Mammary microvascular endothelial cell (primary cell): ENCODE measurements around the gene CYP3A4. TPM values are rescaled to one million over a fixed set of nuclear protein-coding genes. Genes with fewer than 3 reads are reported as not detected.

Experiments used
- total RNA-seq: library from RNA; depleted of rRNA; stranded (reverse); fragments of >200 nt; gene quantifications from 2 replicates; pipeline ENCODE4 v1.2.3, GENCODE V29; 2015

Gene CYP3A4
- total RNA-seq, result not detected in 2 replicates

GRCh38 chr7:99784007-99784406 is at the start of gene CYP3A4:
CYP3A4 (minus strand) TSS chr7:99784184; CDS start chr7:99784081, 103 bp downstream.

GRCh38 chr7:99734987-99735386 is 49.0 kb downstream of the CYP3A4 start, which contains the start of gene CYP3A7:
CYP3A7 (minus strand) TSS chr7:99735196; CDS start chr7:99735093, 103 bp downstream.

Other genes starting within 250 kb of the CYP3A4 start
- gene FAM200A, start 232.1 kb downstream of the CYP3A4 start, total RNA-seq, result 3.0 and 3.9 TPM in 2 replicates
- 21.4 and 22.1 TPM in 2 replicates for gene ZNF655, start 225.5 kb downstream of the CYP3A4 start, total RNA-seq
- 0.15 TPM in 1 of 2 replicates, not detected in the other for gene TMEM225B, start 185.9 kb downstream of the CYP3A4 start, total RNA-seq
- 6.7 and 16.0 TPM in 2 replicates for gene ZSCAN25, start 167.2 kb downstream of the CYP3A4 start, total RNA-seq
- gene CYP3A5, start 104.2 kb downstream of the CYP3A4 start, total RNA-seq, result not detected in 2 replicates
- not detected in 2 replicates for gene CYP3A7, start 49.0 kb downstream of the CYP3A4 start, total RNA-seq
- gene CYP3A43, start 43.8 kb upstream of the CYP3A4 start, total RNA-seq, result not detected in 2 replicates
- gene OR2AE1, start 92.8 kb upstream of the CYP3A4 start, total RNA-seq, result not detected in 2 replicates
- gene TRIM4, start 135.3 kb upstream of the CYP3A4 start, total RNA-seq, result 24.0 and 25.8 TPM in 2 replicates
- gene GJC3, start 145.4 kb upstream of the CYP3A4 start, total RNA-seq, result not detected in 2 replicates
- gene AZGP1, start 191.8 kb upstream of the CYP3A4 start, total RNA-seq, result not detected in 2 replicates
- 11.3 and 13.6 TPM in 2 replicates for gene ZKSCAN1, start 231.4 kb upstream of the CYP3A4 start, total RNA-seq